Measurements from ENCODE around the gene ATP13A2.

ATP13A2 gene

DNA sequence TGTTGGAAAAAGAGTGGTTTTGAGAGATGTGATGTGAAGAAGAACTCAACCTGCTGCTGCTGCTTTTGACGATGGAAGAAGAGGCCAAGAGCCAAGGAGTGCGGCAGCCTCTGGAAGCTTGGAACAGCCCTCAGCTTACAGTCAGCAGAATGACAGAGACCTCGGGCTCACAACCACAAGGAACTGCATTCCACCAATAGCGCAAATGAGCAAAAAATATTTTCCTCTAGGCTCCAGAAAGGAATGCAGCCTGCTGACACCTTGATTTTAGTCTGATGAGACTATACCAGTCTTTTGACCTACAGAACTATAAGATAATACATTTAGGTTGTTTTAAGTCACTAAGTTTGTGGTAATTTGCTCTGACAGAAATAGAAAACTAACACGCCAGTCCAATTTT lies 31.9 kb upstream of the ATP13A2 start:
- no peaks in the 10 kb centered on the region for H3K27me3 ChIP-seq
- peaks cover 0 to 12% (median 8%) of the 10 kb centered on the region in 4 donors for H3K4me1 ChIP-seq
- DNase-seq: no peak
- no peaks in the 10 kb centered on the region for H3K9me3 ChIP-seq
- peaks cover 45 to 65% (median 49%) of the 10 kb centered on the region in 3 donors for H3K36me3 ChIP-seq
- intact Hi-C loops (cut with DNase I; ENCODE audit: low total_unique reads): no loop called here
- H3K27ac ChIP-seq: no peak overlapping the region
- no peak overlapping the region for H3K4me3 ChIP-seq
- TF ChIP-seq, protein P1, sequence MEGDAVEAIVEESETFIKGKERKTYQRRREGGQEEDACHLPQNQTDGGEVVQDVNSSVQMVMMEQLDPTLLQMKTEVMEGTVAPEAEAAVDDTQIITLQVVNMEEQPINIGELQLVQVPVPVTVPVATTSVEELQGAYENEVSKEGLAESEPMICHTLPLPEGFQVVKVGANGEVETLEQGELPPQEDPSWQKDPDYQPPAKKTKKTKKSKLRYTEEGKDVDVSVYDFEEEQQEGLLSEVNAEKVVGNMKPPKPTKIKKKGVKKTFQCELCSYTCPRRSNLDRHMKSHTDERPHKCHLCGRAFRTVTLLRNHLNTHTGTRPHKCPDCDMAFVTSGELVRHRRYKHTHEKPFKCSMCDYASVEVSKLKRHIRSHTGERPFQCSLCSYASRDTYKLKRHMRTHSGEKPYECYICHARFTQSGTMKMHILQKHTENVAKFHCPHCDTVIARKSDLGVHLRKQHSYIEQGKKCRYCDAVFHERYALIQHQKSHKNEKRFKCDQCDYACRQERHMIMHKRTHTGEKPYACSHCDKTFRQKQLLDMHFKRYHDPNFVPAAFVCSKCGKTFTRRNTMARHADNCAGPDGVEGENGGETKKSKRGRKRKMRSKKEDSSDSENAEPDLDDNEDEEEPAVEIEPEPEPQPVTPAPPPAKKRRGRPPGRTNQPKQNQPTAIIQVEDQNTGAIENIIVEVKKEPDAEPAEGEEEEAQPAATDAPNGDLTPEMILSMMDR (IDR thresholded peaks at IDR 0.05): no peak

DNA sequence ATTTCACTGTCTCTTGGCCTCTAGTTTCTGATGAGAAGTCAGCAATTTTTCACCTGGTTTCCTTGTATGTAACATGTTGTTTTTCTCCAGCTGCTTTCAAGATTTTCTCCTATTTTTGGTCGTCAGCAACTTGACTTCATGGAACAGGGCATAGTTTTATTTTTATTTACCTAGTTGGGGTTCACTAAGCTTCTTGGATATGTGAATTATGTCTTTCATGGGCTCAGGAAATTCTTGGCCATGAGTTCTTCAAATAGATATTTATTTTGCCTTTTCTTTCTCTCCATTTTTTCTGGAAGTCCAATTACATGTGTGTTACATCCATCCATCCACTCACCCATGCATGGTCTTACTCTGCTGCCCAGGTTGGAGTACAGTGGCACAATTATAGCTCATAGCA lies 28.4 kb upstream of the ATP13A2 start:
- intact Hi-C loops (cut with DNase I; ENCODE audit: low total_unique reads): no loop called here
- no peaks in the 10 kb centered on the region for H3K27me3 ChIP-seq
- peaks cover 50 to 72% (median 57%) of the 10 kb centered on the region in 3 donors for H3K36me3 ChIP-seq
- H3K4me1 ChIP-seq: peaks cover 0 to 3% (median 0%) of the 10 kb centered on the region in 4 donors
- no peak overlapping the region for H3K4me3 ChIP-seq
- no peak overlapping the region for H3K27ac ChIP-seq
- DNase-seq: no peak
- no peaks in the 10 kb centered on the region for H3K9me3 ChIP-seq
- TF ChIP-seq, protein P1 (IDR thresholded peaks at IDR 0.05): no peak

DNA sequence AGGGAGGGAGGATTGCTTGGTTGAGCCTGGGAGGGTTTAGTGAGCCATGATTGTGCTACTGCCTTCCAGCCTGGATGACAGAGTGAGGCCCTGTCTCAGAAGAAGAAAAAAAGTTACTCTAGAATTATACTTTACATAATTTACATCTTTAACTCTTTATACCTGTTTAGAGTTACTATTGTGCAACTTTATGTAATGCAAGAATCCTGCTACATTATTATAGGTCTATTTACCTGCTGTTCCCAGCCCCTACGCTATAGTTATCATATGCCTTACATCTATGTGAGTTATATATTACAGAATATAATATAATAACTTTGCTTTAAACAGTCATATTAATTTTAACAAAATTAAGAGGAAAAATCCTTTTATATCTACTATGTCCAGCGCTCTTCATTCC lies 27.8 kb upstream of the ATP13A2 start:
- no peak for DNase-seq
- H3K27me3 ChIP-seq: no peaks in the 10 kb centered on the region
- intact Hi-C loops (cut with DNase I; ENCODE audit: low total_unique reads): no loop called here
- H3K4me1 ChIP-seq: no peaks in the 10 kb centered on the region
- TF ChIP-seq, protein P1 (IDR thresholded peaks at IDR 0.05): no peak
- H3K27ac ChIP-seq: no peak overlapping the region
- no peaks in the 10 kb centered on the region for H3K9me3 ChIP-seq
- peaks cover 46 to 68% (median 55%) of the 10 kb centered on the region in 3 donors for H3K36me3 ChIP-seq
- no peak overlapping the region for H3K4me3 ChIP-seq

DNA sequence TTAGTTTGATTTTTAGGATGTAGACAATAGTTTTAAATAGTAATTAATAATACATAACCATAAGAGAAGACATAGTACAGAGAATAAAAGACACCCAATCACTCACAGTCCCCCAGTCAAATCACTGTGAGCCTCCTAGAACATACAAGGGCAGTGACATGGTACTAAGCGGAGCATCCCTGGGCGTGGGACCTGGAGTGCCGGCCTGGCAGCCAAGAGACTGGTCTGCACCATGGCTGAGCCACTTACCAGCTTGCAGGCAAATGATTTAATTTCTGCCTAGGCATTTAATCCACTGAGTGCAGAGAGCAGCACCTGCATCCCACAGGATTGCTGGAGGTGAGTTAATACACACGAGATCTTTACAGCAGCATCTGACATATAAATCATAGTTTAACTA lies 21.8 kb upstream of the ATP13A2 start:
- H3K27ac ChIP-seq: no peak overlapping the region
- no peak for DNase-seq
- intact Hi-C loops (cut with DNase I; ENCODE audit: low total_unique reads): no loop called here
- no peaks in the 10 kb centered on the region for H3K4me1 ChIP-seq
- no peaks in the 10 kb centered on the region for H3K27me3 ChIP-seq
- no peaks in the 10 kb centered on the region for H3K9me3 ChIP-seq
- peaks cover 41 to 69% (median 56%) of the 10 kb centered on the region in 3 donors for H3K36me3 ChIP-seq
- TF ChIP-seq, protein P1 (IDR thresholded peaks at IDR 0.05): no peak
- no peak overlapping the region for H3K4me3 ChIP-seq

DNA sequence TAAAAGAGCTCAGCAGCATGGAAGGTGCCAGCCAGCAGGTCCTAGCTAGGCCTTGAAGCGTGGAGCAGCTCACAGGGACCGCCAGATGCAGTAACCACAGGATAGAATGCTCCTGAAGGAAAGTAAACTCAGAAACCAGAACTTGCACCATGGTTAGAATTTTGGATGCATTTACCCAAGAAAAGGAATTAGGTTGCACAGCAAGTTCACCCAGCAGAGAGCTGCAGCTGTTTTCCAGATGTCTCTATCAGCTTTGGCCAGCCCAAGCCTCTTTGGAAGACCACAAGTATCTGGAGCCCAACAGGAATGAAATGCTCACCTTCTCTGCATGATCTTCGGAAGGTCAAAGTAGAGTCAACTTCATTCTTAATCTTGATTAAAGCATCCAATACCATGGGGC lies 21.0 kb upstream of the ATP13A2 start:
- peaks cover 41 to 70% (median 61%) of the 10 kb centered on the region in 3 donors for H3K36me3 ChIP-seq
- H3K27ac ChIP-seq: no peak overlapping the region

More for the DNA sequence above, 21.0 kb upstream of the ATP13A2 start:
- DNase-seq: no peak
- Histone ChIP-seq H3K4me3 (no peak overlapping the region), H3K27me3 (no peaks in the 10 kb centered on the region), H3K4me1 (peaks cover 0 to 3% (median 0%) of the 10 kb centered on the region in 4 donors), H3K9me3 (no peaks in the 10 kb centered on the region)
- intact Hi-C loops (cut with DNase I; ENCODE audit: low total_unique reads): no loop called here
- TF ChIP-seq, protein P1 (IDR thresholded peaks at IDR 0.05): no peak

All from tibial artery (tissue), 4 donors.